NCI-H1092 treated with DMSO at 0.1 percent for 48 hours (cell line): Measurements from ENCODE around the gene PLXNB2.
"Not testable (repeated sequence)": the region's sequence is repeated elsewhere in the genome, so short reads cannot be mapped to it uniquely, and the experiment has no call there.

Source experiments
- DNase-seq: peaks from one replicate; lab custom pipeline; 2025; lab: John Stamatoyannopoulos, UW

The PLXNB2 gene

DNA sequence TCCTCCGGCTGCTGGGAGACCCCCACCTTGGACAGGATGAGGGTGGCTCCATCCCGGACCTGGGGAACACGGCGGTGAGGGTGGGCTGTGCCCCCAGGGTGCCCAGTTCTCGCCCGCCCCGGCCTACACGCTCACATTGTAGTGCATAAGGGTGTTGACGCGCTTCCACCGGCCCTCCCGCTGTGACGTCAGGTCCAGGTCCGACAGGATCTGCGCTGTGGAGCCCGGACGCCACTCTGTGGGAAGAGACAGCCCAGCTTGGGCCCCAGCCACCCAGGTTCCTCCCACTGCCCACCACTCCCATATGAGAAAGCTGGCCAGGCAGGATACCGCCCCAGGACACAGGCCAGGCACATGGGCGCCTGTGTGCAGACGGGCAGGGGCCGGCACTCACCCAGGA is 29.0 kb downstream of the PLXNB2 start:
- DNase-seq: no peak

- no peak for DNase-seq
These were observed 29.7 kb downstream of the PLXNB2 start for GRCh38 chr22:50277761-50278160.

- no peak for DNase-seq
These were observed 31.3 kb downstream of the PLXNB2 start for GRCh38 chr22:50276143-50276542.

DNA sequence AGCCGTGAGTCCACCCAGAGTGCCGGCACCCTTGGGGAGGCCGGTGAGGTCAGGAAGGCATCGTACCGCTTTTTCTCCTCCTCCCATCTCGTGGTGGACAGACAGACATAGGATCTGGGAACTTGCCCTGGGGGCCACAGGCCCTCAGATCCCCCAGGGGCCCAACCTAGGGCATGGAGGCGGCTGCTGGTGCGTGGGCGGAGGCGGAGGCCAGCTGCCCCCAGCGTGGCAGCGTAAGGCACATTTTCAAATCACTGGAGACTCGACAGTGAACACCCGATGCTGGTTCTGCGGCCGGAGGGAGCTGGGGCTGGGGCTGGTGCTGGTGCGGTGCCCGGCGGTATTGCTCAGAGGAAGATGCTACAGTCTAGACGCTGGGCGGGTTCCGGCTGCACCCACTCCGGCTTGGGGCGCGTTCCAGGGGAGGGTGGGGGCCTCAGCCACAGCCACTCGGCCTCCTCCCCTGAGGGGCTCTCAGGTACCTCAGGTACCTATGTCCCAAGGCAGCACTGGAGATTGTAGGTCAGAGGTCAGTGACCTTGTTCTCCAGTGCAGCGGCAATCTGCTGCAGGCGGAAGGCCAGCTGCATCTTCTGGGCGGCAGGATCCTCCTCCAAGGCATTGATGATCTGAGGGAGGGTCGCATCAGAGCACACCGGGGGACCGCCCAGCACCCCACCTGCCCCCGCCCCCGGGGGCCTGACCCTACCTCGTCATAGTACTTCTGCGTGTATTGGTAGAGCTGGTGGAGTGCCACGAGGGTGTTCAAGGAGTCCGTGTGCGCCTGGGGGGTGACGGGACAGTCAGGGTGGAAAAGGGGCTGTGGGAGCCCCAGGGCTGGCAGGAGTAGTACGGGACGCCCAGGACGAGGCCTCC is 32.0 kb downstream of the PLXNB2 start:
- DNase-seq: no peak

DNA sequence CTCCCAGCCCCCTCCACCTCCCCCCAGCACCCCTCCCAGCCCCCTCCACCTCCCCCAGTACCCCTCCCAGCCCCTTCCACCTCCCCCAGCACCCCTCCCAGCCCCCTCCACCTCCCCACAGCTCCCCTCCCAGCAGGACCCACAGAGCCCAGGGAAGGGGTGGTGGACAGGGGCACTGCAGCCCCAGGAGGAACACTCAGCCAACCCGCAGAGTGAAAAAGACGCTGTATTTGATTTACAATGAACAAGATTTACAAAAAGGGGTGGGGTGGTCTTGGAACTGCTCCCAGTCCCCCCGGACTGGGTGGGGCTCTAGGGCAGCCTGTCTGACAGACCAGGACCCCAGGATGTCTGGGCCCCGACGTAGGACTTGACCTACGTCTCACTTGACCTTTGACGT is 32.7 kb downstream of the PLXNB2 start:
- no peak for DNase-seq

DNA sequence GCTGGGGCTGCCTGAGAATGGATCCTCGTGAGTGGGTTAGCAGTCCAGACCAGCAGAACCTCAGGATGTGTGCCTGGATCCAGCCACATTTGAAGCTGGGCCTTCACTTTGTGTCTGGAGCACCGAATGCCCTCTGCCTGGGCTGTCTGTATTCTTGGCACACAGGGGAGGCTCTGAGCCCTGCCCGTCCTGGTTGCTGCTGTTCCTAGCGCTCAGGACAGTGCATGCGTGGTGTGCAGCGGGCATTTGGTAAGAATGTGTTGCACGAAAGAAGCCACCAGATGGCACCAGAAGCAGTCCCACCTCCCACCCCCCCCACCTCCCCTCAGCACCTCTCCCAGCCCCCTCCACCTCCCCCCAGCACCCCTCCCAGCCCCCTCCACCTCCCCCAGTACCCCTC is 33.1 kb downstream of the PLXNB2 start:
- no peak for DNase-seq

- not testable (repeated sequence) for DNase-seq
These were observed 33.7 kb downstream of the PLXNB2 start for GRCh38 chr22:50273781-50274180.

DNA sequence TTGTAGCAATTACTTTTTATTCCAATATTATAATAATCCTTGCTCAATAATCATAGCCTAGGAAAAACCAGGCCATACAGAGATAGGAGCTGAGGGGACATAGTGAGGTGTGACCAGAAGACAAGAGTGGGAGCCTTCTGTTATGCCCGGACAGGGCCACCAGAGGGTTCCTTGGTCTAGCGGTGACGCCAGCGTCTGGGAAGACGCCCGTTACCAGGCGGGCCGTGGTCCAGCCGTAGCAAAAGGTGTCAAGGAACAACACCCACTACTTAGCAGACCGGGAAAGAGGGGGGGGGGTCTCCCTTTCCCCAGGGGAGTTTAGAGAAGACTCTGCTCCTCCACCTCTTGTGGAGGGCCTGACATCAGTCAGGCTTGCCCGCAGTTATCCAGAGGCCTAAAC is 34.1 kb downstream of the PLXNB2 start:
- not testable (repeated sequence) for DNase-seq

DNA sequence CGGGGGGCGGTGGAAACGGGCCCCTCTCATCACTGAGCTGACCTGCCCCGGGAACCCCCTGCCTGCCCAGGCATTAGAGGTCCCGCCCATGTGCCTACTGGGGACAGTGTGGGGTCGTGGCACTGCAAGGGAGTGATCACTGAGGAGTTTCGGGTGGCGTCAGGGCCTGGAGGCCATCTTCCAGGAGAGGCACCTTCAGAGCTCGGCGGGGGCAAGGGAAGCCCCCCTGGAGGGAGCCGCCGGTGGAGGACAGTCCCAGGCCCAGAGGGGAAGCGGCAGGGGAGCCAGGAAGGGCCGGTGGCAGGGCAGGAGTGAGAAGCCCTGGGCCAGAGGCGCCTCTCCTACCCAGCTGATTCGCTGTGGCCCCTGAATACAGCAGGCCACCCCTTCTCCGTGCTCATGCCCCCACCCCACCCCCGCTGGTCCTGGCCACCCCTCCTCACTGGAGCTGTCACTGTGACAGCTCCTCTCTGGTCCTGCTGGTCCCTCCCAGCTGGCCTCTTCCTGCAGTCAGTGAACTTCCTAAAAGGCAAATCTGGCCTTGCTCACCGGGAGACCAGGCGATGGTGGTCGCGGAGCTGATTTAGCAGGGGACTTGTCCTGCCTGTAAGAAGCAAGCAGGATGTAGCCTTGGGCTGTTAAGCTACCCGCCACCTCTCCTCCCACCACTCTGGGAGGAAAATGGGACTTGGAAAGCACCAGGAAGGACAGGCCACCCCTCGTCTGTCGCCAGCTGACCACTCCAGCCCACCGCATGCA is 35.2 kb downstream of the PLXNB2 start:
- no peak for DNase-seq

GRCh38 chr22:50271519-50271970 is 35.9 kb downstream of the PLXNB2 start:
- DNase-seq: no peak

DNA sequence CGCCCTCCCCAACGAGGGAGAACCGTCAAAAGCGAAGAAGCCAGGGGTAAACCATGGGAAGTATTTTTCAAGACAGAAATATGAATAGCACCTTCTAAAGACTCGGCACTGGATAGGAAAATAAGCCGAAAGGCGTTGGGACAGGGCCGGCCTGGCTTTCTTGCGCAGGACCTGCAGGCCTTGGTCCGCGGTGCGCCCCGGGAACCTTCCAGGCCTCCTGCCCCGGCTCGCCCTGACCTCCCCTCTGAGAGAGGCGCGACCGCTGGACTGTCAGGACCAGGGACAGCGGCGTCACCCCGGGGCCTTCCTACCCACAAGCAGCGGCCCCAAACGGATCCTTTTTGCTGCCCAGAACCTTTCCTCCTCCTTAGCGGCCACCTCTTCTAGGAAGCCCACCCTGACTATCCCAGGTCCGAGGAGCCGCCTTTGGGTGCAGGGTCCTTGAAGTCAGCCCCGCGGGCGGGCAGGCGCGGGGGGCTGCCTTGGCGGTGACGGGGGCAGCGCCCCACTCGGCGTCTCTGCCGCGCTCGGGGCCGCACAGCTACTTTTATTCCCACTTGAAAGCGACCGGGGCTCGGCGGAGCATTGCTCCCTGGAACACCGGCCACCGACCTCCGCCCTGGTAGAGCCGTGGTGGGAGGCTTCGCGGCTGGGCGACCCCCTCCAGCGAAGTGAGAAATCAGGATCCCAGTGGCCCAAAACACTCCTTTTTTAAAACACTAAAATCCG is 36.6 kb downstream of the PLXNB2 start:
- no peak for DNase-seq

GRCh38 chr22:50269970-50270665 is 37.3 kb downstream of the PLXNB2 start, which contains the start of gene MAPK11:
Gene MAPK11, minus strand, starts transcription at chr22:50270380. Its CDS starts 88 bp downstream, at chr22:50270292.
- no peak for DNase-seq

- no peak for DNase-seq
These were observed 37.9 kb downstream of the PLXNB2 start for GRCh38 chr22:50269573-50269969.

GRCh38 chr22:50268655-50269113 is 38.8 kb downstream of the PLXNB2 start:
- DNase-seq: no peak

GRCh38 chr22:50267591-50268390 is 39.7 kb downstream of the PLXNB2 start:
- DNase-seq: no peak

DNA sequence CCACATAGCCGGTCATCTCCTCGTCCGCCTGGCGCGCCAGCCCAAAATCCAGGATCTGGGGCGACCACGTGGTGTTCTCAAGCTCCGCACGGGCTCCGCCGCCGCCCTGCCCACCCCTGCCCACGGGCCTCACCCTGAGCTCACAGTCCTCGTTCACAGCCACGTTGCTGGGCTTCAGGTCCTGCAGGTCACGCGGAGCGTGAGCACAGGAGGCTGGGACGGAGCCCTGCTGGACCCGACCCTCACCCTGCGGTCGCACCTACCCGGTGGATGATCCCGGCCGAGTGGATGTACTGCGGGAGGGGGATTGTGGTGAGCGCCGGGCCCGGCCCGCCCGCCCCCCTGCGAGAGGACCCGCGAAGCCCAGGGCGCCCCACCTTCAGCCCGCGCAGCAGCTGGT is 40.5 kb downstream of the PLXNB2 start:
- DNase-seq: no peak

- DNase-seq: no peak
These were observed 42.3 kb downstream of the PLXNB2 start for GRCh38 chr22:50264946-50265669.

GRCh38 chr22:50264104-50264745 is 43.2 kb downstream of the PLXNB2 start:
- DNase-seq: no peak

- no peak for DNase-seq
These were observed 44.4 kb downstream of the PLXNB2 start for GRCh38 chr22:50262973-50263617.
